T-cell (primary cell): ENCODE data around the gene BGN. TPM values are rescaled to one million over a fixed set of nuclear protein-coding genes. Genes with fewer than 3 reads are reported as not detected.

Experiments used
- ATAC-seq, 4 experiments: fragments of 200-7000 bp in 3 of 4; fragments of 150-1000 bp in 1 of 4; cut with Tn5 transposase; replicated peaks in 1 of 4; 1 replicate in 3 of 4; 2 replicates in 1 of 4; pipeline ENCODE4 v1.10.0; 2021; ENCODE audit warnings: moderate library complexity in 3 of 4, mild to moderate bottlenecking in 2 of 4, moderate number of reproducible peaks in 1 of 4
- CTCF ChIA-PET, 2 donors: fragments of 300-600 bp; sonication (Branson Sonifier 250); formaldehyde crosslinking; loops; one replicate each; lab custom pipeline; 2022; ENCODE audit warnings: antibody characterized with exemption in 2 of 2; lab: Charles Lee
- POLR2A ChIA-PET, 2 donors: fragments of 300-600 bp; sonication (Branson Sonifier 250); formaldehyde crosslinking; loops; one replicate each; lab custom pipeline; 2022; ENCODE audit warnings: antibody characterized with exemption in 2 of 2; lab: Charles Lee
- DNase-seq, 35 experiments: peaks; one replicate each; pipeline versions ENCODE4 v3.0.0 to v3.0.0-alpha.2; 2013 to 2023
- H3K27ac ChIP-seq: one replicate; pipeline ENCODE4 v1.5.1; 2013; ENCODE audit warnings: low read length
- H3K27me3 ChIP-seq, 2 experiments: replicated peaks in 1 of 2; 1 replicate in 1 of 2; 2 replicates in 1 of 2; pipeline versions ENCODE4 v1.6.1 to v1.7.0; 2013; ENCODE audit warnings: low read length in 1 of 2, mixed read lengths in 1 of 2; ENCODE audit not compliant: control insufficient read depth in 2 of 2, insufficient read depth in 2 of 2; ENCODE audit errors: extremely low read depth in 1 of 2
- H3K36me3 ChIP-seq, 2 donors: 1 replicate in 1 of 2; 2 replicates in 1 of 2; pipeline versions ENCODE4 v1.6.1 to v1.7.0; 2013; ENCODE audit warnings: low read length in 1 of 2; ENCODE audit not compliant: control insufficient read depth in 2 of 2, insufficient read depth in 1 of 2; ENCODE audit errors: extremely low read depth in 1 of 2
- H3K4me1 ChIP-seq, 2 experiments: 1 replicate in 1 of 2; 2 replicates in 1 of 2; pipeline versions ENCODE4 v1.6.1 to v1.7.0; 2013; ENCODE audit warnings: low read length in 2 of 2, mixed read lengths in 1 of 2; ENCODE audit not compliant: insufficient read depth in 2 of 2, control insufficient read depth in 1 of 2; ENCODE audit errors: extremely low read depth in 1 of 2
- H3K4me3 ChIP-seq, 2 donors: 1 replicate in 1 of 2; 2 replicates in 1 of 2; pipeline versions ENCODE4 v1.5.1 to v1.7.0; 2013; ENCODE audit warnings: mild to moderate bottlenecking in 2 of 2, low read length in 1 of 2, moderate library complexity in 1 of 2; ENCODE audit not compliant: control insufficient read depth in 1 of 2; ENCODE audit errors: extremely low read depth in 1 of 2
- H3K9me3 ChIP-seq: 2 replicates; pipeline ENCODE4 v1.7.0; 2013
- H3K27ac Mint-ChIP-seq, 2 donors: one replicate each; pipeline ENCODE4 v1.8.0; 2020 to 2021; ENCODE audit warnings: mild to moderate bottlenecking in 2 of 2, mixed read lengths in 2 of 2
- H3K27me3 Mint-ChIP-seq, 2 donors: one replicate each; pipeline ENCODE4 v1.8.0; 2021 to 2022; ENCODE audit warnings: mixed read lengths in 2 of 2
- H3K36me3 Mint-ChIP-seq: one replicate; pipeline ENCODE4 v1.8.0; 2021; ENCODE audit warnings: mixed read lengths
- H3K4me1 Mint-ChIP-seq, 3 donors: one replicate each; pipeline ENCODE4 v1.8.0; 2020 to 2022; ENCODE audit warnings: mixed read lengths in 3 of 3, mild to moderate bottlenecking in 1 of 3
- H3K4me3 Mint-ChIP-seq, 3 donors: one replicate each; pipeline ENCODE4 v1.8.0; 2020 to 2022; ENCODE audit warnings: mild to moderate bottlenecking in 3 of 3, mixed read lengths in 3 of 3, moderate library complexity in 3 of 3
- H3K9me3 Mint-ChIP-seq, 3 donors: one replicate each; pipeline ENCODE4 v1.8.0; 2020 to 2022; ENCODE audit warnings: mixed read lengths in 3 of 3
- WGBS: methylation state at CpG from one replicate; pipeline ENCODE4 v1.1.5; 2013; ENCODE audit warnings: missing lambda C conversion rate; ENCODE audit not compliant: insufficient coverage; 5-methylcytosine and 5-hydroxymethylcytosine counted together
- total RNA-seq, 35 experiments: library from RNA in 6 of 35; stranded (reverse) in 6 of 35; fragments of 120-200 nt in 1 of 35; gene quantifications; one replicate each; pipeline versions ENCODE4 v1.2.1 to v1.2.4 and lab custom pipeline; 2013 to 2026

The BGN gene
- under 1 TPM in 3 of 5 donors, not detected in 2; 0.25 to 0.70 (median 0.30) TPM for total RNA-seq
- total RNA-seq (2013) = 0.07 TPM
- 0 to 0.08 (median 0) reads per million in 29 experiments for total RNA-seq (lab: John Stamatoyannopoulos, UW)

DNA sequence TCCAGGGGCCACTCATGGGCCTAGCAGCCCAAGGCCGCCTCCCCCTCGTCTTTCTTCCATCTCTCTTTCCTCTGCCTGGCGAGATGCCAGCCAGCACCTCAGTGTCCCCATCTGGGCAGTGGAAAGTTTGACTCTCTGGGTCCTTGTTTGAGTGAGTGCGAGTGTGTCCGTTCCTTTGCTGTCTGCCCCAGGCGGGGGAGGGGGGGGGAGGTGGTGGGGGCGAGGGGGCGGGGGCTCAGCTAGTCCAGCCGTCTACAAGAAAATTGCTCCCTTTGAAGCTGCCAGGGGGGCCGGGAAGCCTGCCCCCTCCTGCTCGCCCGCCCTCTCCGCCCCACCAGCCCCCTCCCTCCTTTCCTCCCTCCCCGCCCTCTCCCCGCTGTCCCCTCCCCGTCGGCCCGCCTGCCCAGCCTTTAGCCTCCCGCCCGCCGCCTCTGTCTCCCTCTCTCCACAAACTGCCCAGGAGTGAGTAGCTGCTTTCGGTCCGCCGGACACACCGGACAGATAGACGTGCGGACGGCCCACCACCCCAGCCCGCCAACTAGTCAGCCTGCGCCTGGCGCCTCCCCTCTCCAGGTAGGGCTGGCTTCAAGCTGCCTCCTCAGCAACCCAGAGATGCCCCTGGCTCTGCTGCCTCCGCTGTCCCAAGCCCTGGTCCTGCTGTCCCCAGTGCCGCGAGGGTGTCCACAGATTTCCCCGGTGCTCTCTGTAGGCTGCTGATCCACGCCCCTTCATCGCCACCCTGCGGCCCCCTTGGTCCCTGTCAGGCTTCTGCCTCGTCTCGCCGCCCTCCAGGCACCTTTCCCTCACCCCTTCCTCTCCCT lies at the start of gene BGN:
Gene BGN, plus strand, starts transcription at position 440 of the 821 bp plus-strand sequence. CDS start 9,652 bp downstream, outside the sequence.
- no peaks in the 10 kb centered on the region for H3K36me3 ChIP-seq
- no peak within 1 kb of the TSS for H3K4me3 ChIP-seq
- ChIA-PET POLR2A (no interaction called here), CTCF (no interaction called here)
- no peaks in the 10 kb centered on the region for H3K9me3 ChIP-seq
- H3K27me3 ChIP-seq = peaks cover 0 to 21% of the 10 kb centered on the region in 2 experiments
- H3K9me3 Mint-ChIP-seq = no peaks in the 10 kb centered on the region
- no peaks in the 10 kb centered on the region for H3K4me1 Mint-ChIP-seq
- H3K4me3 Mint-ChIP-seq = peak within 1 kb of the TSS in 1 of 3 donors; percentile 17
- H3K4me1 ChIP-seq = peaks cover 0 to 3% of the 10 kb centered on the region in 2 experiments
- H3K36me3 Mint-ChIP-seq = no peaks in the 10 kb centered on the region
- peak in 6 of 35 experiments; percentile 5 to 33 (median 8) for DNase-seq
- H3K27ac Mint-ChIP-seq = no peak within 1 kb of the TSS
- no peak within 1 kb of the TSS for H3K27ac ChIP-seq
- ATAC-seq = peak in 3 of 4 experiments; percentile 33 to 57 (median 36)
- 20% methylated on average over 20 of the region's 41 CpGs for WGBS
- H3K27me3 Mint-ChIP-seq = peaks cover 4 to 6% of the 10 kb centered on the region in 2 donors

DNA sequence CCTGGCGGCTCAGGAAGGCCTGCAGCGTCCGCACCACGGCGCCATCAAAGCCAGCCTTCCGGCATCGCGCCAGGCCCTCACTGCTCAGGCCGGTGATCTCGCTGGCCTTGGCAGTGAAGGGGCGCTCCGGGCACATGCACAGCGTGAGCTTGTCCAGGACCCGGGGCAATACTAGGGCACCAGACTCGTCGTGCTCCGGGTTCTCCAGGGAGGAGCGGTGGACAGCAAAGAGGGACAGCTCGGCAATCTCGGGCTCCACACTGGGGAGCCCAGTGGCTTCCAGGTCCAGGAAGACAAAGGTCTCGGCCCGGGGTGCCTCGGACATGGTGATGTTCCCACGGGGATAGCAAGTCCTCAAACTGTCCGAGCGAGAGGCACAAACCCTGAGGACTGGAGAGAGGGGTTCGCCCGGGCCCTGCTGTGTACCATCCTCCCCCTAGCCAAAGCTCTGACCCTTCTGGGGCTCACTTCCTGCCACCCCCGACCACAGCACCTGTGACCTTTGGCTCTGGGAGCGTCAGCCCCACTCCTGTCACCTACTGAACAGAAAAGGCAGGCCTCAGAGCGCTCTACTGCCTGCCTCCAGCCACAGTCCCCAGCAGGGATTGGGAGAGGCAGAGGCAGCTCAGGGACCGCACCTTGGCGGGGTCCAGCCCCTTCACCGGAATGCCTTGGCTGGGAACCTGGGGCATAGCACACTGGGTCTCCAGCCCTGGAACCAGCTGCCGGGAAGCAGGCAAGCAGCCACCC lies 49.5 kb upstream of the BGN start:
- DNase-seq (no peak), ATAC-seq (no peak)
- no peaks in the 10 kb centered on the region for H3K9me3 ChIP-seq
- H3K27ac ChIP-seq = no peak overlapping the region
- no peaks in the 10 kb centered on the region for H3K4me1 ChIP-seq
- Mint-ChIP-seq H3K27ac (no peak overlapping the region), H3K36me3 (peaks cover 3% of the 10 kb centered on the region), H3K27me3 (no peaks in the 10 kb centered on the region), H3K4me1 (no peaks in the 10 kb centered on the region), H3K9me3 (no peaks in the 10 kb centered on the region), H3K4me3 (no peak overlapping the region)
- no peak overlapping the region for H3K4me3 ChIP-seq
- peaks cover 0 to 2% of the 10 kb centered on the region in 2 donors for H3K36me3 ChIP-seq
- ChIA-PET CTCF (no interaction called here), POLR2A (no interaction called here)
- 98% methylated on average over 20 of the region's 35 CpGs for WGBS
- no peaks in the 10 kb centered on the region for H3K27me3 ChIP-seq

GRCh38 chrX:153445856-153446635 lies 48.7 kb upstream of the BGN start, which contains the start of gene TREX2:
TREX2 (minus strand) TSS chrX:153446056; CDS start chrX:153445430, 626 bp downstream.
- no peaks in the 10 kb centered on the region for H3K27me3 ChIP-seq

DNA sequence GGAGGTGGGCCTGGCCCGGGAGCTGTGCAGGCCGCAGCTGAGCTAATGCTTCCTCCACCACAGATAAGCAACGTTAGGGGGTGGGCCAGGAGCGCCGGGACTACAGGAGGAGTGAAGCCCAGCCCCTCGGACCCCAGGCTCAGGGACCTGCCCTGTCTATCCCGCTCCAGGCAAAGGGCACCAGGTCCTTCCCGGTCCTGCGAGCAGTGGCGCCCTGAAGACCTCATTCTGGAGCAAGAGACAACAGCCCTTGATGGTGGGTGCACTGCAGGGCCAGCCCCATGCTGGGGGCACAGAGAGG lies 48.2 kb upstream of the BGN start:
- no peaks in the 10 kb centered on the region for H3K9me3 ChIP-seq
- ChIA-PET CTCF (no interaction called here), POLR2A (no interaction called here)
- Mint-ChIP-seq H3K27ac (no peak overlapping the region), H3K9me3 (no peaks in the 10 kb centered on the region), H3K4me1 (no peaks in the 10 kb centered on the region), H3K27me3 (no peaks in the 10 kb centered on the region), H3K4me3 (no peak overlapping the region), H3K36me3 (peaks cover 9% of the 10 kb centered on the region)
- no peak overlapping the region for H3K4me3 ChIP-seq
- no peak for ATAC-seq
- no CpG with 5 or more reads among the region's 10 CpGs for WGBS
- no peak overlapping the region for H3K27ac ChIP-seq
- H3K27me3 ChIP-seq = no peaks in the 10 kb centered on the region
- H3K4me1 ChIP-seq = no peaks in the 10 kb centered on the region
- H3K36me3 ChIP-seq = peaks cover 5 to 6% of the 10 kb centered on the region in 2 donors
- no peak for DNase-seq

More at GRCh38 chrX:153445856-153446635, 48.7 kb upstream of the BGN start, which contains the start of gene TREX2:
- CTCF ChIA-PET = no interaction called here
- Mint-ChIP-seq H3K27ac (no peak within 1 kb of the TSS), H3K27me3 (no peaks in the 10 kb centered on the region), H3K4me1 (no peaks in the 10 kb centered on the region), H3K9me3 (no peaks in the 10 kb centered on the region), H3K36me3 (peaks cover 5% of the 10 kb centered on the region), H3K4me3 (no peak within 1 kb of the TSS)
- Histone ChIP-seq H3K36me3 (peaks cover 2 to 4% of the 10 kb centered on the region in 2 donors), H3K9me3 (no peaks in the 10 kb centered on the region), H3K27ac (no peak within 1 kb of the TSS), H3K4me1 (no peaks in the 10 kb centered on the region), H3K4me3 (no peak within 1 kb of the TSS)
- ATAC-seq = no peak
- 88% methylated on average over 14 of the region's 30 CpGs for WGBS
- DNase-seq = no peak
- POLR2A ChIA-PET = no interaction called here

DNA sequence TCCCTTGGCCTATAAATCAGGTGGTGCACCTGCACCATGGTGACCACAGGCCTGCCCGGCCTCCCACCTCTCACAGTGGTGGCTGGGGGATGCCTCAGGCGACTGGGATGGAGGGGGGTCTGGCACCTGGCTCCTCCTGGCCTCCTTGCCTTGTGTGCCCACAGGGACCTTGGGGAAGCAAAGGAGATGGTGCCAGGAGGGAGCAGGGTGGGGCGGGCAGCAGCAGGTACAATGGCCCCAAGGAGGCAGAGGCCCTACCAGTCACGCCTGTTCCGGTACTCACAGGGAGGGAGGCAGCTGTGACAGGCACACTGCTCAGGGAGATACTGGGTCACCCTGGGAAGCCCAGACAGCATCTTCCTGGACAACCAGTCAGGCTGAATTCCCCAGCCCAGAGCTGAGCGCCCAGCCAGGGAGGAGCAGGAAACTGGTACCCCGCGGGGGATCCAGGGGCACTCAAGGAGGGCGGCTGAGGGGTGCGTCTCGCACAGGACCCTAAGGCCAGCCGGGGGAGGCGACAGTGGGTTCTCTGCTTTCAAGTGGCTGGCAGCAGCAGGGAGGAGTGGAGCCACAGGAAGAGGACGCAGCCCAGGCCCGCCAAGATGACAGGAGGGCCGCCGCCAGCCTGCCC lies 47.7 kb upstream of the BGN start:
- no peaks in the 10 kb centered on the region for H3K27me3 ChIP-seq
- H3K4me1 Mint-ChIP-seq = no peaks in the 10 kb centered on the region
- CTCF ChIA-PET = no interaction called here

DNA sequence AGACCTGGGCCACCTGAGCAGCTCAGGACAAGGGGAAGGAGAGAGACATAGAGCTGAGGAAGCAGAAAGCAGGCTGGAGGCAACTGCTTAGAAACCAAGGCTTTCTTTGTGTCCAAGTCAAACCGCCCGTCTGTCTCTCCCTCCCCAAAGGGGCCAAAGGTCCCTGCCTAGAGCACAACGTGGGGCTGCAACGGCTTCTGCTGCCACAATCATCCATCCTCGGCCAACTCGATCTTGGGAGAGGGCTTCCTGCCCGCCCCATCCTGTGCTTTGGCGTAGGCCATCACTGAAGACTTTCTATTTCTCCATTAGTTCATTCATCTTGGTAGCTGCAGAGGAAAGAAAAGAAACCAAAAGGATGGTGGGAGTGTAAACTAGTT lies 47.2 kb upstream of the BGN start:
- no peaks in the 10 kb centered on the region for H3K27me3 ChIP-seq
- ChIA-PET POLR2A (no interaction called here), CTCF (no interaction called here)
- ATAC-seq (no peak), DNase-seq (no peak)
- no peaks in the 10 kb centered on the region for H3K27me3 Mint-ChIP-seq
- H3K36me3 ChIP-seq = peaks cover 5 to 6% of the 10 kb centered on the region in 2 donors
- WGBS = 73% methylated on average over 3 of the region's 8 CpGs
- no peak overlapping the region for H3K27ac Mint-ChIP-seq
- no peaks in the 10 kb centered on the region for H3K9me3 ChIP-seq
- no peaks in the 10 kb centered on the region for H3K4me1 Mint-ChIP-seq
- no peaks in the 10 kb centered on the region for H3K9me3 Mint-ChIP-seq
- no peaks in the 10 kb centered on the region for H3K4me1 ChIP-seq
- H3K36me3 Mint-ChIP-seq = peaks cover 9% of the 10 kb centered on the region
- H3K27ac ChIP-seq = no peak overlapping the region
- no peak overlapping the region for H3K4me3 Mint-ChIP-seq
- no peak overlapping the region for H3K4me3 ChIP-seq

More for the DNA sequence above, 47.7 kb upstream of the BGN start:
- ATAC-seq (no peak), DNase-seq (no peak)
- Histone ChIP-seq H3K9me3 (no peaks in the 10 kb centered on the region), H3K4me3 (no peak overlapping the region), H3K4me1 (no peaks in the 10 kb centered on the region), H3K36me3 (peaks cover 5 to 6% of the 10 kb centered on the region in 2 donors), H3K27ac (no peak overlapping the region)
- 85% methylated on average over 13 of the region's 17 CpGs for WGBS
- POLR2A ChIA-PET = no interaction called here
- H3K27ac Mint-ChIP-seq = no peak overlapping the region
- H3K36me3 Mint-ChIP-seq = peaks cover 9% of the 10 kb centered on the region
- no peaks in the 10 kb centered on the region for H3K27me3 Mint-ChIP-seq
- no peak overlapping the region for H3K4me3 Mint-ChIP-seq
- H3K9me3 Mint-ChIP-seq = no peaks in the 10 kb centered on the region
